22Rv1 (cell line): Measurements from ENCODE around the gene SLCO3A1.
"Not testable (repeated sequence)": the region's sequence is repeated elsewhere in the genome, so short reads cannot be mapped to it uniquely, and the experiment has no call there.

Experiments used
- H3K27ac ChIP-seq: fragments of 450-650 bp; 2 replicates; pipeline ENCODE4 v1.5.1; 2017
- ZFX ChIP-seq: fragments of 450-650 bp; IDR thresholded peaks from 2 replicates; pipeline ENCODE4 v1.6.1; 2017; ENCODE audit warnings: antibody characterized with exemption, borderline replicate concordance
- TF ChIP-seq, protein P1 (sequence below): fragments of 450-650 bp; IDR thresholded peaks from 2 replicates; pipeline ENCODE4 v1.5.1; 2017; ENCODE audit warnings: mild to moderate bottlenecking

The SLCO3A1 gene

DNA sequence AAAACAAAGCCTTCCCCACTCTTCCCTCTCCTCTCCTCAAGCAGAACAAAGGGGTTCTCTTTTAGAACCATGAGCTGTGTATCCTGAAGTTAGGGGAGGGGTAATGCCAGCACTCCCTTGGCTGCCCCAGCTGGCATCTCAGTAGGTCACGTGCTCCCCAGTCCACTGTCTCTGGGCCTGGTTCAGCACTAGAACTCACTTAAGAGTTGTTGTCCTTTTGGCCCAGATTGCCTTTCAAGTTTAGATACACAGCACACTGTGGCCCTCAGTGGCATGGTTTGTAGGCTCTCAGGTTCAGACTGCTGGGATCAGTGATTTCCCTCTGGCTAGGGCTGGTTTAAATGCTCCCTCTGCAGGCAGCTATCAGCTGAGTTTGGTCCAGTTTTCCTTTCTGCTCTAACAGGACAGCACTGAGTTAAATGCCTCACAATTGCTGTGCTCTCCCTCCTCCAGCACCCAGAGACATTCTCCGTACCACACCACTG is 351.8 kb downstream of the SLCO3A1 start:
- TF ChIP-seq, protein P1, sequence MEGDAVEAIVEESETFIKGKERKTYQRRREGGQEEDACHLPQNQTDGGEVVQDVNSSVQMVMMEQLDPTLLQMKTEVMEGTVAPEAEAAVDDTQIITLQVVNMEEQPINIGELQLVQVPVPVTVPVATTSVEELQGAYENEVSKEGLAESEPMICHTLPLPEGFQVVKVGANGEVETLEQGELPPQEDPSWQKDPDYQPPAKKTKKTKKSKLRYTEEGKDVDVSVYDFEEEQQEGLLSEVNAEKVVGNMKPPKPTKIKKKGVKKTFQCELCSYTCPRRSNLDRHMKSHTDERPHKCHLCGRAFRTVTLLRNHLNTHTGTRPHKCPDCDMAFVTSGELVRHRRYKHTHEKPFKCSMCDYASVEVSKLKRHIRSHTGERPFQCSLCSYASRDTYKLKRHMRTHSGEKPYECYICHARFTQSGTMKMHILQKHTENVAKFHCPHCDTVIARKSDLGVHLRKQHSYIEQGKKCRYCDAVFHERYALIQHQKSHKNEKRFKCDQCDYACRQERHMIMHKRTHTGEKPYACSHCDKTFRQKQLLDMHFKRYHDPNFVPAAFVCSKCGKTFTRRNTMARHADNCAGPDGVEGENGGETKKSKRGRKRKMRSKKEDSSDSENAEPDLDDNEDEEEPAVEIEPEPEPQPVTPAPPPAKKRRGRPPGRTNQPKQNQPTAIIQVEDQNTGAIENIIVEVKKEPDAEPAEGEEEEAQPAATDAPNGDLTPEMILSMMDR: no peak
- no peak for TF ChIP-seq ZFX
- no peak overlapping the region for H3K27ac ChIP-seq

DNA sequence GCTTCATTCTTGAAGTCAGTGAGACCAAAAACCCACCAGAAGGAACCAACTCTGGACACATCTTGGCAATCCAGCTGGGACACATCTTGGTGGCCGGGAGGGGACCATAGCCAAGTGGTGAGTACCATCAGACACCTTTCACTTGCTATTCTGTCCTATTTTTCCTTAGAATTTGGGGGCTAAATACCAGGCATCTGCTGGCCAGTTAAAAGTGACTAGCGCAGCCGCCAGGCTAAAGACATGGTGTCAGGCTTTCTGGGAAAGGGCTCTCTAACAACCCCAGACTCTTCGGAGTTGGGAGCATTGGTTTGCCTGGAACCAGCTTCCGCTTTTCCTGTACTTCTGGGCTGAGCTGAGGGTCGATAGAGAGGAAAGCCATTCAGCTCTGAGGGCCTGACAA is 354.1 kb downstream of the SLCO3A1 start:
- H3K27ac ChIP-seq: not testable (repeated sequence)
